ENCODE data around the gene ATG4C. TPM values are rescaled to one million over a fixed set of nuclear protein-coding genes. Genes with fewer than 3 reads are reported as not detected.
A peak's percentile ranks its signal among the peaks of the same experiment; 100 is the strongest.

The ATG4C gene
- total and polyA plus RNA-seq, 2 experiments from 2014 or later: 9.0 to 14.7 TPM

- TF ChIP-seq CTCF (IDR thresholded peaks at IDR 0.05; ENCODE audit: low read depth, low read length): no peak
- no peak overlapping the region for H3K27ac ChIP-seq
- H3K4me1 ChIP-seq (ENCODE audit: low read depth): no peaks in the 10 kb centered on the region
- H3K36me3 ChIP-seq: no peaks in the 10 kb centered on the region
- no peak for DNase-seq (ENCODE audit: low read depth in 1 of 2, low spot score in 1 of 2)
- H3K4me3 ChIP-seq: no peak overlapping the region
- no peaks in the 10 kb centered on the region for H3K9me3 ChIP-seq (ENCODE audit: low read depth)
- peaks cover 25% of the 10 kb centered on the region for H3K27me3 ChIP-seq
These were observed 92.6 kb downstream of the ATG4C start for GRCh38 chr1:62876535-62876934.

- no peak for TF ChIP-seq CTCF (IDR thresholded peaks at IDR 0.05; ENCODE audit: low read depth, low read length)
- no peak for DNase-seq (ENCODE audit: low read depth in 1 of 2, low spot score in 1 of 2)
- H3K36me3 ChIP-seq: no peaks in the 10 kb centered on the region
- H3K4me3 ChIP-seq: no peak overlapping the region
- no peak overlapping the region for H3K27ac ChIP-seq
- H3K9me3 ChIP-seq (ENCODE audit: low read depth): no peaks in the 10 kb centered on the region
- H3K4me1 ChIP-seq (ENCODE audit: low read depth): no peaks in the 10 kb centered on the region
- peaks cover 25% of the 10 kb centered on the region for H3K27me3 ChIP-seq
These were observed 93.6 kb downstream of the ATG4C start for GRCh38 chr1:62877579-62877978.

GRCh38 chr1:62879962-62880361, 96.0 kb downstream of the ATG4C start:
- Histone ChIP-seq H3K4me1 (ENCODE audit: low read depth) (no peaks in the 10 kb centered on the region), H3K4me3 (no peak overlapping the region), H3K27ac (no peak overlapping the region), H3K36me3 (no peaks in the 10 kb centered on the region), H3K27me3 (peaks cover 46% of the 10 kb centered on the region), H3K9me3 (ENCODE audit: low read depth) (no peaks in the 10 kb centered on the region)
- no peak for TF ChIP-seq CTCF (IDR thresholded peaks at IDR 0.05; ENCODE audit: low read depth, low read length)
- no peak for DNase-seq (ENCODE audit: low read depth in 1 of 2, low spot score in 1 of 2)

GRCh38 chr1:62882201-62883104, 98.5 kb downstream of the ATG4C start:
- Histone ChIP-seq H3K27ac (no peak overlapping the region), H3K36me3 (no peaks in the 10 kb centered on the region), H3K4me1 (ENCODE audit: low read depth) (no peaks in the 10 kb centered on the region), H3K27me3 (peaks cover 67% of the 10 kb centered on the region), H3K9me3 (ENCODE audit: low read depth) (no peaks in the 10 kb centered on the region), H3K4me3 (no peak overlapping the region)
- TF ChIP-seq CTCF (IDR thresholded peaks at IDR 0.05; ENCODE audit: low read depth, low read length): no peak
- DNase-seq (ENCODE audit: low read depth in 1 of 2, low spot score in 1 of 2): peak in 1 of 2 donors; percentile 69

- H3K4me3 ChIP-seq: no peak overlapping the region
- peaks cover 56% of the 10 kb centered on the region for H3K27me3 ChIP-seq
- no peak overlapping the region for H3K27ac ChIP-seq
- no peaks in the 10 kb centered on the region for H3K4me1 ChIP-seq (ENCODE audit: low read depth)
- TF ChIP-seq CTCF (IDR thresholded peaks at IDR 0.05; ENCODE audit: low read depth, low read length): no peak
- no peak for DNase-seq (ENCODE audit: low read depth in 1 of 2, low spot score in 1 of 2)
- no peaks in the 10 kb centered on the region for H3K36me3 ChIP-seq
- H3K9me3 ChIP-seq (ENCODE audit: low read depth): no peaks in the 10 kb centered on the region
These were observed 100.3 kb downstream of the ATG4C start for GRCh38 chr1:62884156-62884740.

Data from cardiac muscle cell (in vitro differentiated cells and primary cell).